Activated CD4-positive, alpha-beta T cell treated with anti-CD3 and anti-CD28 coated beads, Interleukin-2, amount 50 U/mL, for 24 hours (primary cell): Measurements from ENCODE around the gene SOX6.
"Not testable (repeated sequence)": the region's sequence is repeated elsewhere in the genome, so short reads cannot be mapped to it uniquely, and the experiment has no call there.

Source experiments
- DNase-seq, 2 donors: peaks; one replicate each; pipeline ENCODE4 v3.0.0-alpha.2; 2020; ENCODE audit warnings: low read depth in 1 of 2, low spot score in 1 of 2

SOX6 gene

GRCh38 chr11:16356057-16356760 lies at the start of gene SOX6:
SOX6 (minus strand) TSS chr11:16356546; CDS start chr11:16341248, 15,298 bp downstream.
- DNase-seq: no peak

GRCh38 chr11:16404781-16405285 lies 48.5 kb upstream of the SOX6 start:
- no peak for DNase-seq

GRCh38 chr11:16403851-16404250 lies 47.5 kb upstream of the SOX6 start:
- no peak for DNase-seq

- DNase-seq: no peak
Observed at GRCh38 chr11:16403448-16403803, 47.1 kb upstream of the SOX6 start.

- DNase-seq: no peak
Observed at GRCh38 chr11:16402654-16403447, 46.5 kb upstream of the SOX6 start.

- no peak for DNase-seq
Observed at GRCh38 chr11:16397390-16397789, 41.0 kb upstream of the SOX6 start.

GRCh38 chr11:16395601-16396000 lies 39.3 kb upstream of the SOX6 start:
- DNase-seq: no peak

- DNase-seq: no peak
Observed at GRCh38 chr11:16394947-16395346, 38.6 kb upstream of the SOX6 start.

GRCh38 chr11:16393340-16393739 lies 37.0 kb upstream of the SOX6 start:
- no peak for DNase-seq

GRCh38 chr11:16392616-16393015 lies 36.3 kb upstream of the SOX6 start:
- DNase-seq: no peak

GRCh38 chr11:16390826-16391225 lies 34.5 kb upstream of the SOX6 start:
- DNase-seq: not testable (repeated sequence)

- DNase-seq: no peak
Observed at GRCh38 chr11:16385099-16385498, 28.8 kb upstream of the SOX6 start.

GRCh38 chr11:16382638-16383380 lies 26.5 kb upstream of the SOX6 start:
- no peak for DNase-seq

- DNase-seq: no peak
Observed at GRCh38 chr11:16382186-16382585, 25.8 kb upstream of the SOX6 start.

- DNase-seq: no peak
Observed at GRCh38 chr11:16380941-16381568, 24.7 kb upstream of the SOX6 start.

GRCh38 chr11:16378906-16379305 lies 22.6 kb upstream of the SOX6 start:
- DNase-seq: no peak

- DNase-seq: no peak
Observed at GRCh38 chr11:16377746-16378145, 21.4 kb upstream of the SOX6 start.

- not testable (repeated sequence) for DNase-seq
Observed at GRCh38 chr11:16375664-16376063, 19.3 kb upstream of the SOX6 start.

GRCh38 chr11:16373768-16374167 lies 17.4 kb upstream of the SOX6 start:
- no peak for DNase-seq

- no peak for DNase-seq
Observed at GRCh38 chr11:16372355-16372754, 16.0 kb upstream of the SOX6 start.

- DNase-seq: no peak
Observed at GRCh38 chr11:16367252-16367651, 10.9 kb upstream of the SOX6 start.
